Nephron (organoid): ENCODE measurements around the gene EGLN1.

ENCODE experiments used
- H3K27ac Mint-ChIP-seq, 3 experiments: 2 replicates each; pipeline ENCODE4 v1.8.0; 2020; ENCODE audit warnings: mixed read lengths in 3 of 3, mild to moderate bottlenecking in 2 of 3, moderate library complexity in 1 of 3
- H3K27me3 Mint-ChIP-seq: 2 replicates; pipeline ENCODE4 v1.8.0; 2021; ENCODE audit warnings: low read depth, mild to moderate bottlenecking, moderate library complexity, mixed read lengths
- H3K36me3 Mint-ChIP-seq: 2 replicates; pipeline ENCODE4 v1.8.0; 2020; ENCODE audit warnings: low read depth, mixed read lengths
- H3K4me1 Mint-ChIP-seq: 2 replicates; pipeline ENCODE4 v1.8.0; 2020; ENCODE audit warnings: mixed read lengths
- H3K4me3 Mint-ChIP-seq, 3 experiments: 2 replicates each; pipeline ENCODE4 v1.8.0; 2020; ENCODE audit warnings: mild to moderate bottlenecking in 3 of 3, mixed read lengths in 3 of 3, moderate library complexity in 2 of 3
- H3K9me3 Mint-ChIP-seq: 2 replicates; pipeline ENCODE4 v1.8.0; 2020; ENCODE audit warnings: mixed read lengths
- TF ChIP-seq, protein P1 (sequence below), 3 experiments: fragments of 200-600 bp; sonication (generic); IDR thresholded peaks; one replicate each; pipeline ENCODE4 v1.5.0; 2021; ENCODE audit warnings: antibody characterized with exemption in 3 of 3; ENCODE audit not compliant: unreplicated experiment in 3 of 3

The EGLN1 gene

DNA sequence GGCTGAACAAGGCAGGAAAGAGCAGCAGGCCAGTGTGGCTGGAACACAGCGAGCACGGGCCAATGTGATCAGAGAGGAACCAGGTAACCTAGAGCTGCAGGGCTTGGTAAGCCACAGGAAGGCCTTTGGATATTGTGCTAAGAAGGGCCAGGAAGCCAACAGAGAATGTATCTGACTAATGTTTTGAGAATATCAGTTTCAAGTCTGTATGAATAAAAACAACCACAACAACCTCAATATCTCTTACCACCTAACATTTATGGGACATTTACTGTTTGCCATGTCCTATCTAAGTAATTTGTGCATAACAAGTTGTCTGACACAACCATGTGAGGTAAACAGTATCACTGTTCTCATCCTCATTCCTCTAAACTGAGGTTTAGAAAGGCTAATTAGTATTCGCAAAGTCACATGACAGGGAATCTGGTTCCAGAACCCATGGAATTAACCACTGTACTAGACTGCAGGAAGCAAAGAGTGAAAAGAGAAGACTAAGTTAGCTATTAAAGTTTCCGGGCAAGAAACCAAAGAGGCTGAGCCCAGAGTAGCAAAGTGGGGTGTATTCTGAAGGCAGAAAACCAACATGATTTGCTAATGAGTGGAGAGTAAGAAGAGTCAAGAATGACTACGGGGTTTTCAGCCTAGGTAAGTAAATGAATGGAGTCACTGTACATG, 45.1 kb downstream of the EGLN1 start:
- Mint-ChIP-seq H3K27me3 (no peaks in the 10 kb centered on the region), H3K9me3 (no peaks in the 10 kb centered on the region)

DNA sequence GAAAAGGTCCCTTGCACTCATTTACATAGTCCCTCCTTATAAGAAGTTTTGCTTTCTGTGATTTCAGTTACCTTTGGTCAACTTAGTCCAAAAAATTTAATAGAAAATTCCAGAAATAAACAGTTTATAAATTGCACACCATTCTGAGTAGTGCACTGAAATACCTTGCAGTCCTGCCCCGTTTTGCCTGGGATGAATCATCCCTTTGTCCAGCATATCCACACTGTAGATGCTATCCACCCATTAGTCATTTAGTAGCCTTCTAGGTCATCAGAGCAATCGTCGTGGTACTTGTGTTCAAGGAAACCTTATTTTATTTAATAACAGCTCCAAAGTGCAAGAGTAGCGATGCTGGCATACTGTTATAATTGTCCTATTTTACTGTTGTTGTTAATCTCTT, 46.0 kb downstream of the EGLN1 start:
- Mint-ChIP-seq H3K36me3 (peaks cover 3% of the 10 kb centered on the region), H3K4me3 (no peak overlapping the region), H3K27me3 (no peaks in the 10 kb centered on the region), H3K4me1 (no peaks in the 10 kb centered on the region), H3K27ac (no peak overlapping the region), H3K9me3 (no peaks in the 10 kb centered on the region)
- TF ChIP-seq, protein P1, sequence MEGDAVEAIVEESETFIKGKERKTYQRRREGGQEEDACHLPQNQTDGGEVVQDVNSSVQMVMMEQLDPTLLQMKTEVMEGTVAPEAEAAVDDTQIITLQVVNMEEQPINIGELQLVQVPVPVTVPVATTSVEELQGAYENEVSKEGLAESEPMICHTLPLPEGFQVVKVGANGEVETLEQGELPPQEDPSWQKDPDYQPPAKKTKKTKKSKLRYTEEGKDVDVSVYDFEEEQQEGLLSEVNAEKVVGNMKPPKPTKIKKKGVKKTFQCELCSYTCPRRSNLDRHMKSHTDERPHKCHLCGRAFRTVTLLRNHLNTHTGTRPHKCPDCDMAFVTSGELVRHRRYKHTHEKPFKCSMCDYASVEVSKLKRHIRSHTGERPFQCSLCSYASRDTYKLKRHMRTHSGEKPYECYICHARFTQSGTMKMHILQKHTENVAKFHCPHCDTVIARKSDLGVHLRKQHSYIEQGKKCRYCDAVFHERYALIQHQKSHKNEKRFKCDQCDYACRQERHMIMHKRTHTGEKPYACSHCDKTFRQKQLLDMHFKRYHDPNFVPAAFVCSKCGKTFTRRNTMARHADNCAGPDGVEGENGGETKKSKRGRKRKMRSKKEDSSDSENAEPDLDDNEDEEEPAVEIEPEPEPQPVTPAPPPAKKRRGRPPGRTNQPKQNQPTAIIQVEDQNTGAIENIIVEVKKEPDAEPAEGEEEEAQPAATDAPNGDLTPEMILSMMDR (IDR thresholded peaks at IDR 0.05; ENCODE audit: unreplicated experiment in 3 of 3) = no peak

More for the DNA sequence above, 45.1 kb downstream of the EGLN1 start:
- H3K36me3 Mint-ChIP-seq = peaks cover 2% of the 10 kb centered on the region
- peak overlapping the region in 1 of 3 experiments; percentile 5 for H3K27ac Mint-ChIP-seq
- H3K4me1 Mint-ChIP-seq = peaks cover 7% of the 10 kb centered on the region
- H3K4me3 Mint-ChIP-seq = no peak overlapping the region
- TF ChIP-seq, protein P1 (IDR thresholded peaks at IDR 0.05; ENCODE audit: unreplicated experiment in 3 of 3) = no peak

DNA sequence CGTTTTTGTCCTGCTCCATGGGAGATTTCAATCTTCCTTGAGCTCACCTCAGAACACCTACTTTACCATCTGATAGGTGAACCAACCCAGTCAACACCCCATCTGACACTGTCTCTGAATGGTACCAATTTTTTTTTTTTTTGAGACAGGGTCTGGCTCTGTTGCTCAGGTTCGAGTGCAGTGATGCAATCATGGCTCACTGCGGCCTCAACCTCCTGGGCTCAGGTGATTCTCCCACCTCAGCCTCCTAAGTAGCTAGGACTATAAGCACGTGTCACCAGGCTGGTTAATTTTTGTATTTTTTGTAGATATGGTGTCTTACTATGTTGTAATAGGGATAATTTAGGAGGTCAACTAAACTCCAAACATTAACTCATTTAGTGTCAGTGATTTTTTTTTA, 47.7 kb downstream of the EGLN1 start:
- H3K9me3 Mint-ChIP-seq = no peaks in the 10 kb centered on the region

DNA sequence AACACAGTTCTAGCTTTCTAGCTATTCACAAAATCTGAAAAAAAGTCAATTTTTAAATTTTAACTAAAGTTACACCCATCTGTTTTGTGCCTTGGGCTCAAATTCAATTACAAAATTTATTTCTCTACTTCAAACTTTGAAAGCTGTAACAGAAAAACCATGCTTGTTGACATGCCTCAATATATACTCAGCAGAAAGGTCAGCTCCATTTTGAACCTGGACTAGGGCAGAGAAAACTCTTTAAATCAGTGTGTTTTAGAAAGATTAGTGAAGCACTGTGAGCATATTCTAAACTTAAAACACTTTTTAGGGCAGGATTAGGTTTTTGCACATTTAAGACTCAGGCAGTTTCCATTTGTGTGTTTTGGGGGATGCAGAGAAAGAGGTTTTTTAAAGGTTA, 49.6 kb downstream of the EGLN1 start:
- Mint-ChIP-seq H3K27me3 (no peaks in the 10 kb centered on the region), H3K27ac (peak overlapping the region in 1 of 3 experiments; percentile 21), H3K4me1 (peaks cover 5% of the 10 kb centered on the region)

More for the DNA sequence above, 47.7 kb downstream of the EGLN1 start:
- Mint-ChIP-seq H3K4me1 (no peaks in the 10 kb centered on the region), H3K4me3 (no peak overlapping the region), H3K27ac (no peak overlapping the region), H3K36me3 (peaks cover 7% of the 10 kb centered on the region), H3K27me3 (no peaks in the 10 kb centered on the region)
- TF ChIP-seq, protein P1 (IDR thresholded peaks at IDR 0.05; ENCODE audit: unreplicated experiment in 3 of 3) = no peak

DNA sequence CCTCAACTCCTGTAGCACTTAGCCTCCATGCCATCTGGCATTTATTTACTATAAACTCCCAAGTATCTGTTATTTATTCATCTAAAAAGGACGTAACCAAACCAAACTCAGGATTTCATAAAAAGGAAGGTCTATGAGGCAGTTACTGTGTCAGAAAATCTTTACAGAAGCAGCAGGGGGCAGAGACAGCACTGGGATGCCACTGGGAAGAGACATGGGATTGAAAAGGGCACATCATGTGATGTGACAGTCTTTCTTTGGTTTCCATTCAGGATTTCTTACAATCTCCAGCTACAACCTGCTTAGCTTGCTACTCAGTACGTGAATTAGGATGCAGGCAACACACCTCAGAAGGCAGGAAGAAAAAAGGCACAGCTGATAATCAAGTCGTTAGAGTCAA, 52.8 kb downstream of the EGLN1 start:
- H3K27me3 Mint-ChIP-seq = no peaks in the 10 kb centered on the region
- no peak overlapping the region for H3K4me3 Mint-ChIP-seq
- TF ChIP-seq, protein P1 (IDR thresholded peaks at IDR 0.05; ENCODE audit: unreplicated experiment in 3 of 3) = no peak
- H3K9me3 Mint-ChIP-seq = no peaks in the 10 kb centered on the region
- peaks cover 5% of the 10 kb centered on the region for H3K4me1 Mint-ChIP-seq
- peak overlapping the region in 2 of 3 experiments; percentile 3 to 10 for H3K27ac Mint-ChIP-seq
- H3K36me3 Mint-ChIP-seq = peaks cover 34% of the 10 kb centered on the region

More for the DNA sequence above, 49.6 kb downstream of the EGLN1 start:
- no peak overlapping the region for H3K4me3 Mint-ChIP-seq
- no peaks in the 10 kb centered on the region for H3K9me3 Mint-ChIP-seq
- TF ChIP-seq, protein P1 (IDR thresholded peaks at IDR 0.05; ENCODE audit: unreplicated experiment in 3 of 3) = no peak
- H3K36me3 Mint-ChIP-seq = peaks cover 13% of the 10 kb centered on the region

DNA sequence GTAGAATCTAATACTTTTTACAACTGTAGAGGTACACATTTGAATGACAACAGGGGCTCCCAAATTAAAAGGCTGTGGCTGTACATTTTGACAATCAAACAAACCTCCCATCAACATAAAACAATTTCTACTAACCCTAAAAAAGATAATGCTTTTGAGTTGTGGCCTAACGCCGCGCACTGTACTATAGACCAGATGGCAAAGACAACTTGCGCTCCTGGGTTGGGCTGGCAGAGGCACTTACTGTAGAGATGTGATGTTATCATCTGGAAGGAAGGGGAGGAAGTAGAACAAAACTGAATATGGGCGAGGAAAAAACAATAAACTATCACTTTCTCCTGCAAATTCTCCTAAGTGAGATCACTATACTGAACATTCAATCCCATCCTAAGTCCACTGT, 57.9 kb downstream of the EGLN1 start:
- H3K27me3 Mint-ChIP-seq = no peaks in the 10 kb centered on the region
- H3K27ac Mint-ChIP-seq = peak overlapping the region in 1 of 3 experiments; percentile 45
- H3K4me1 Mint-ChIP-seq = peaks cover 3% of the 10 kb centered on the region
- H3K4me3 Mint-ChIP-seq = no peak overlapping the region
- peaks cover 53% of the 10 kb centered on the region for H3K36me3 Mint-ChIP-seq
- TF ChIP-seq, protein P1 (IDR thresholded peaks at IDR 0.05; ENCODE audit: unreplicated experiment in 3 of 3) = no peak
- no peaks in the 10 kb centered on the region for H3K9me3 Mint-ChIP-seq
